Stimulated activated CD4-positive, alpha-beta T cell treated with anti-CD3 and anti-CD28 coated beads, Interleukin-1b, Interleukin-23, amount 100 ng/mL, for 4 hours (primary cell): Measurements from ENCODE around the gene CA6.
"Not testable (repeated sequence)": the region's sequence is repeated elsewhere in the genome, so short reads cannot be mapped to it uniquely, and the experiment has no call there.

Experiments used
- DNase-seq, 2 donors: peaks; one replicate each; pipeline ENCODE4 v3.0.0-alpha.2; 2020; ENCODE audit warnings: low read depth in 2 of 2

The CA6 gene

GRCh38 chr1:8969937-8970336 is 24.3 kb downstream of the CA6 start:
- no peak for DNase-seq

- peak in 1 of 2 donors; percentile 19 for DNase-seq
Measured at GRCh38 chr1:8970870-8971337, 25.2 kb downstream of the CA6 start.

GRCh38 chr1:8974551-8974950 is 28.9 kb downstream of the CA6 start:
- DNase-seq = no peak

- no peak for DNase-seq
Measured at GRCh38 chr1:8976338-8976737, 30.7 kb downstream of the CA6 start.

GRCh38 chr1:8976896-8977450 is 31.3 kb downstream of the CA6 start:
- DNase-seq = no peak

- DNase-seq = no peak
Measured at GRCh38 chr1:8980656-8981055, 35.0 kb downstream of the CA6 start.

- DNase-seq = no peak
Measured at GRCh38 chr1:8981169-8981568, 35.5 kb downstream of the CA6 start.

GRCh38 chr1:8984203-8984602 is 38.5 kb downstream of the CA6 start:
- DNase-seq = no peak

GRCh38 chr1:8984990-8985389 is 39.3 kb downstream of the CA6 start:
- no peak for DNase-seq

GRCh38 chr1:8985915-8986813 is 40.5 kb downstream of the CA6 start:
- no peak for DNase-seq

- no peak for DNase-seq
Measured at GRCh38 chr1:8986814-8987190, 41.1 kb downstream of the CA6 start.

GRCh38 chr1:8987881-8988617 is 42.4 kb downstream of the CA6 start:
- DNase-seq = peak; percentile 66 to 67

GRCh38 chr1:8988618-8988967 is 42.9 kb downstream of the CA6 start:
- DNase-seq = no peak

GRCh38 chr1:8989061-8989460 is 43.4 kb downstream of the CA6 start:
- no peak for DNase-seq

GRCh38 chr1:8989821-8990220 is 44.2 kb downstream of the CA6 start:
- DNase-seq = no peak

- no peak for DNase-seq
Measured at GRCh38 chr1:8992936-8993687, 47.4 kb downstream of the CA6 start.

- not testable (repeated sequence) for DNase-seq
Measured at GRCh38 chr1:8993962-8994675, 48.5 kb downstream of the CA6 start.

- not testable (repeated sequence) for DNase-seq
Measured at GRCh38 chr1:9001534-9002214, 56.0 kb downstream of the CA6 start.

GRCh38 chr1:9002215-9002560 is 56.5 kb downstream of the CA6 start:
- DNase-seq = not testable (repeated sequence)

GRCh38 chr1:9004031-9004699 is 58.5 kb downstream of the CA6 start:
- DNase-seq = no peak
